Cortex of kidney (tissue), 1 donor: ENCODE measurements around the gene EIF4H.
"Not testable (repeated sequence)": the region's sequence is repeated elsewhere in the genome, so short reads cannot be mapped to it uniquely, and the experiment has no call there.

Experiments used
- DNase-seq: peaks from one replicate; lab custom pipeline; 2025; lab: John Stamatoyannopoulos, UW

The EIF4H gene

GRCh38 chr7:74199551-74200355 is 25.6 kb downstream of the EIF4H start:
- DNase-seq = no peak

- no peak for DNase-seq
Observed at GRCh38 chr7:74202841-74203556, 28.8 kb downstream of the EIF4H start.

- DNase-seq = no peak
Observed at GRCh38 chr7:74203956-74204618, 29.9 kb downstream of the EIF4H start.

GRCh38 chr7:74206052-74206451 is 31.9 kb downstream of the EIF4H start:
- DNase-seq = not testable (repeated sequence)

GRCh38 chr7:74206589-74207120 is 32.5 kb downstream of the EIF4H start:
- DNase-seq = no peak

- DNase-seq = no peak
Observed at GRCh38 chr7:74207586-74207985, 33.4 kb downstream of the EIF4H start.

- DNase-seq = not testable (repeated sequence)
Observed at GRCh38 chr7:74208241-74208640, 34.1 kb downstream of the EIF4H start.

- DNase-seq = no peak
Observed at GRCh38 chr7:74212661-74213060, 38.5 kb downstream of the EIF4H start.

GRCh38 chr7:74214816-74215630 is 40.9 kb downstream of the EIF4H start:
- DNase-seq = no peak

- DNase-seq = no peak
Observed at GRCh38 chr7:74215921-74216320, 41.8 kb downstream of the EIF4H start.

GRCh38 chr7:74216361-74216761 is 42.2 kb downstream of the EIF4H start:
- no peak for DNase-seq

- DNase-seq = no peak
Observed at GRCh38 chr7:74217455-74218342, 43.5 kb downstream of the EIF4H start.

GRCh38 chr7:74218343-74218698 is 44.2 kb downstream of the EIF4H start:
- no peak for DNase-seq

GRCh38 chr7:74219416-74219815 is 45.3 kb downstream of the EIF4H start:
- DNase-seq = no peak

GRCh38 chr7:74220229-74220628 is 46.1 kb downstream of the EIF4H start:
- DNase-seq = no peak

- DNase-seq = no peak
Observed at GRCh38 chr7:74221713-74222112, 47.6 kb downstream of the EIF4H start.

GRCh38 chr7:74222851-74223710 is 48.9 kb downstream of the EIF4H start:
- no peak for DNase-seq

- DNase-seq = no peak
Observed at GRCh38 chr7:74223711-74224510, 49.8 kb downstream of the EIF4H start.

- no peak for DNase-seq
Observed at GRCh38 chr7:74224511-74224832, 50.3 kb downstream of the EIF4H start.
